ENCODE measurements around the gene CACNA1C.
A peak's percentile ranks its signal among the peaks of the same experiment; 100 is the strongest.
"Not testable (repeated sequence)": the region's sequence is repeated elsewhere in the genome, so short reads cannot be mapped to it uniquely, and the experiment has no call there.

The CACNA1C gene

DNA sequence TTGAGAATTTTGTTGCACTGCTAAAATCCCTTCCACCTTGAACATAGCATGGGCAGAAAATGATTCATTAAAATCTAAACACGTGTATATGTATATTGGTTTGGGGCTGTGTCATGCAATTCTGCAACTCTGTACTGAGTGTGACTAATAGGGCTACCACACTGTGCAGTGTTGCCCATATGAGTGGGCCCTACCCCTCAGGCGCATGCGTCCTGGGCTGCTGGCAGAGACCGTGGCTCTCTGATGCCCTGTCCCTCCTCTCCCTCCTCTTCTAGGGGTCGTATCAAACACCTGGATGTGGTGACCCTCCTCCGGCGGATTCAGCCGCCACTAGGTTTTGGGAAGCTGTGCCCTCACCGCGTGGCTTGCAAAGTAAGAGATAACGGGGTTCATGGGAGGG, 613.6 kb downstream of the CACNA1C start:
- no peak for DNase-seq

DNA sequence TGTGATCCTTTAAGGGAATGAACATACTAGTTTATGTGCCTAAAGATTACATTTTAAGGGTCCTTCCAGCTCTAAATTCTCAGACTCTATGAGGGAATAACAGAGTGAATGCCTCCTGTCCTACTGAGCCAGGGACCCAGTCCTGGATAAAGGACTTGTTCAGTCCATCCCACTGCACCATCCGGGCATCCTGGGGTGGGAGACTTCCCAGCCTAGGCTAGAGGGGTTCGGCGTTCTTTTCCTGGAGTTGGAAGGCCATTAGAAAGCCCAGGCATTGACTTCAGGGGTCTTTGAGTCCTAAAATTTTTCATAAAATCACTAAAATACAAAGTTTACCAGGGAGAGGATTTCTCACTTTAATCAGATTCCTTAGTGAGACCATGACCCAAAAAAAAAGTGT, 614.1 kb downstream of the CACNA1C start:
- DNase-seq = no peak

DNA sequence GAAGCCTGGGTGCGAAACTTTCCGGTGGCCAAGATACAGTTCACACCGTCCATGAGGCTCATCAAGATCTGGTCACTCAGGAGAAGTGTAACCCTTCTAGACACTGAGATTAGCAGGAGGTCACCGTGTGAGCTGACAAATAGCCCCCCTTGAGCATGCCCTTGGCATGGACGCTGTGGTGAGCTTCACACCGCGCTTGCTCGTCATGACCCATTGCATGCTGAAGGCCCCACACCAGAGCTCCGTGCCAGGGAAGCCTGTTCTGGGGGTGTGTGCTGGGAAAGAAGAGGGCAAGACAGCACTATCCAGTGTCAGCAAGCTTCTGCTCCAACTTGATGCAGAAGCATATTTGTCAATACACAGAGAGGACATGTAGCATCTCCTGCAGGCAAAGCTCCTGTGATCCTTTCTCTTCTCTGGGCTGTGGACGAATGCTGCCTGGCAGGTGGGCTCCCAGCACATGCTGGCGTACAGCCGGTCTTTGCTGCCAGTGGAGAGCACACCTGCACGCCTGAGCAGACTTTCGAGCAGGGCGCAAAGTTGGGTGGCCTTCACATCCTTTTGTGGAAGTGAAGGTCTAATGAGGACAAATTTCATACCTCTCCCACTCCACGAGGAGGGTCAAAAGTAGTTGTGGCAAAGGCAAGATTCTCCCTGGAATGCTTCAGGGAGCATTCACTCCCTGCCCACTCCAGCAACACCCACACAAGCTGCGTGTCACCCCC, 615.1 kb downstream of the CACNA1C start:
- no peak for DNase-seq

GRCh38 chr12:2668816-2669215, 616.0 kb downstream of the CACNA1C start:
- DNase-seq = no peak

DNA sequence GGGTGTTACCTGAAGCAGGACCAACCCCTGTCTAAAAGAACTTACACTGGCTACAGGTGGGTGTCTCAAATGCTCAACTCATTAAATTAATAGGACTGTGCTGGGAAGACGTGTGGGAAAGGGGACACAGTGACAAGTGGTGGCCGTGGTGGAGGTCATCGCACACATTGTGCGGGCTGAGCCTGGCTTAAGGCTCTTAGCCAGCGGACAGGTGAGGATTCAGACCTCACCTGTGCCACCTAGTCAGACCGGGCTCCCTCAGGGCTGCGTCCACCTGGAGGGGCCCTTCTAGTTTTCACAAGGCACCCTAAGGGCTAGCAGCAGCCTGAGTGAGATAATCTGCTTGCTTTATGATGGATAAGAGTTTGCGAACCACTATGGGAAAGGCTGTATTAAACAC, 616.8 kb downstream of the CACNA1C start:
- DNase-seq = no peak

DNA sequence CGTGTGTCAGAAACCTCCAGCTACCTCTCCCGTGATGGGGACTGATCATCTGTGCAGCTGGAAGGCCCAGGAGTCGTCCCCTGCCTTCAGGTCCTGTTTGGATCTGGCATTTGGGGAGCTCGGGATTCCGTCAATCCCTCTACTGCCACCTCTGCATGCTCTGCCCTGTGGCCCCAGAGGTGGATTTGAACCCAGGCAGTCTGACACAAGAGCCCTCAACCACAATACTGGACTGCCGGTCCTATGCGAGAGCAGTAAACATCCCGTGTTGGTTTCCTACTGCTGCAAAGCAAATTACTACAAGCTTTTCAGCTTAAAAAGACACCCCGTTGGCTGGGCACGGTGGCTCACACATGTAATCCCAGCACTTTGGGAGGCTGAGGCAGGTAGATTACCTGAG, 620.1 kb downstream of the CACNA1C start:
- DNase-seq = no peak

DNA sequence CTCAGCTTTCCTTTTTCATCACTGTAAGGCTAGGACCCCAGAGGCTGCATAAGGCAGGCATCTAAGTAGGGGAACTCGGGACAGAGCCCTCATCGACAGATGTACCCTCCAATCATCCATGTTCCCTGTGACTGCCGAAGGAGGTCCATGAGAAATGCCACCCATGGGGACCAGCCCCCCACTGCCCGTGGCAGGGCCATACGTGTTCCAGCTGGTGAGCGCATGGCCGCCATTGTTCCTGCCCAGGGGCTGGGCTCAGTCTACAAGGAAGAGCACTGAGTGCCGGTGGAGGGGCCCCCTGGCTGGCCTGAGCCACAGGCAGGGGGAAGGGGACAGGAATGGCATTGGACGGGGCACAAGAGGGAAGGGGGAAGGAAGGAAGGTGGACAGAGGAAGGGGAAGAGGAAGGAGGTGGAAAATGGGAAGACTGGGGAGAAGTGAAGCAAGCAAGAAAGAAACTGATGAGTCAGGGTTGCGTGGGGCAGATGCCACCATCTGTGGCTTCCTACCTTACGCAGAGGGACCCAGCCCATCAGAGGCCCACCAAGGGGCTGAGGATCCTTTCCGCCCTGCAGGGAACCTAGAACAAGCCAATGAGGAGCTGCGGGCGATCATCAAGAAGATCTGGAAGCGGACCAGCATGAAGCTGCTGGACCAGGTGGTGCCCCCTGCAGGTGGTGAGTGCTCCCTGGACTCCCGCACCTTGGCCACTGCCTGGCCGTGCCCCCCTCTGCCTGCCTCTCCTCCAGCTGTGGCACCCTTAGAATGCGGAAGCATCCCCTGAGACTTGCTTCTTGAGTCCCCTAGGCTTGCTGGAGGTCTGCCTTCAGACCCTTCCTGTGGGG, 621.4 kb downstream of the CACNA1C start:
- no peak for DNase-seq

DNA sequence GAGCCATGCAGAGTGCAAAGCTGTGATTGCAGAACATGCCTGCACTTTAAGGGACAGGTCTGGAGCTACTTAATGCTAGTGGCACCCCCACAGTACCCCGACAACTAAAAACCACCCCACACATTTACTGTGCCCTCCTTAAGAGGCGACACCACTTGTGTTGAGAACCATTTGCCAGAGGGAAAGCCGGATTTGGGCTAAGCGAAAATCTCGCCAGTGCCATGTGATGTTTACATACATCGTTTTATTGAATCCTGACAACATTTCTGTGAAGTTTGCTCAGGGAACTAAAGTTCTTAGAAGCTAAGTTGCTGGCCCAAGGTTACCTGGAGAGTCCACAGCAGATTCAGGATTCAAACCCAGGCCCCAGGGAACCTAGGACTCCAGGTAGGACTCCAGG, 623.0 kb downstream of the CACNA1C start:
- DNase-seq = no peak

DNA sequence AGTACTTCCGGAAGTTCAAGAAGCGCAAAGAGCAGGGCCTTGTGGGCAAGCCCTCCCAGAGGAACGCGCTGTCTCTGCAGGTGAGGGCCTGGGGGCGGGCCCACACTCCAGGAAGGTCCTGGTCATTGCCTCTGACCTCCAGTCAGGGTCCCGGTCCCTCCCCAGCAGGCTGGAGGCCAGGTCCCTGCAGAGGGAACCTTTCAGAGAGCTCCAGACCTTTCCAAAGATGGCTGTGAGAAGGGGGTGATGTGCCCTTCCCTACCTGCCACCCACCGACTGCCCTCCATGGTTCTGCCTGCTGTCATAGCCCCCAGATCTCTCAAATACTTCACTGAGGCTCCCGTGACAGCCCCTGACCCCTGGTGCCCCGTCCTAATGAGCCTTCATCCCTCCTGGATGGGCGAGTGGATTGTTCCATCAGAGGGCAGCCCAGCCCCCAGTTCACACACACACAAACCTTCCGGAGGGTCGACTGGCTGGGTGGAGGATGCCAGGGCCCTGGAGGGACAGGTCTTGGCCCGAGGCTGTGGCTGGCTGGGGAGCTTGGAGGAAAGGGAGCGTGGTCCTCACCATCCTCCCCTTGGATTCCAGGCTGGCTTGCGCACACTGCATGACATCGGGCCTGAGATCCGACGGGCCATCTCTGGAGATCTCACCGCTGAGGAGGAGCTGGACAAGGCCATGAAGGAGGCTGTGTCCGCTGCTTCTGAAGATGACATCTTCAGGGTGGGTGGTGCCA, 624.5 kb downstream of the CACNA1C start:
- DNase-seq = no peak

DNA sequence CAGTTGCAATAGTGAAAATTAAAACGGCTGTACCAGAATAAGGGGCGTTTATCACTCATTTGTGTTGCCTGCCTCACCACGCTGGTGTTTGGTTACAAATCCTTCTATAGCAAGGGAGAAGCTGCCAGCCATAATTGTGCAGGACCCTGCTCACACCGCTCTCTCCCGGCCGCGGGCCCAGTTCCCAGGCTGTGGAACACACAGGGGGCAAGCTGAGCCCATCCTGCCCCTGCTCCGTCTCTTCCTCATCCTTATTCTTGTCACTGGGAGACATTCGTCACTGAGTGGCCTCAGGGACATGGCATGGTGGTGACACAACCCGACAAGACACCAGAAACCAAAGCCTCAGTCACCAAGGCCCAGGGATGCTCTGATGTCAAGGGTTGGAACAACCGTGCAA, 625.6 kb downstream of the CACNA1C start:
- no peak for DNase-seq

DNA sequence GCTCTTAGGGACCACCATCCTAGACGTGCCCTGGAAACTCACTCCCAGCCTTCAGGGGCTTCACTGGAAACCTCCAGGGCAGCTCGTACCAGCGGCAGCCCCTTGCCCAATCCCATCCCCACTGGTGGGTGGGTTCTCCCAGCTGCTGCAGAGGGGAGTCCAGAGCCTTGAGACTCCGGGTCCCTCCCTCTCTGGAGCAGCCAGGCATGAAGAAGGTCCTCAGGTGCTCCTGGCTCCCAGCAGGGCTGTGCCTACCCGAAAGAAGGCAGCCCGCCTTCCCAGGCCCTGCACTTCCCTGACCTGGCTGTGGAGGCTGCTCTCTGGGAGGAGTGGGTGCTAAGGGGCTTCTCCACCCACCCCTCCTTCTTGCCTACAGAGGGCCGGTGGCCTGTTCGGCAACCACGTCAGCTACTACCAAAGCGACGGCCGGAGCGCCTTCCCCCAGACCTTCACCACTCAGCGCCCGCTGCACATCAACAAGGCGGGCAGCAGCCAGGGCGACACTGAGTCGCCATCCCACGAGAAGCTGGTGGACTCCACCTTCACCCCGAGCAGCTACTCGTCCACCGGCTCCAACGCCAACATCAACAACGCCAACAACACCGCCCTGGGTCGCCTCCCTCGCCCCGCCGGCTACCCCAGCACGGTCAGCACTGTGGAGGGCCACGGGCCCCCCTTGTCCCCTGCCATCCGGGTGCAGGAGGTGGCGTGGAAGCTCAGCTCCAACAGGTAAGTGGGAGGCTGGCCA, 626.5 kb downstream of the CACNA1C start:
- DNase-seq = no peak

DNA sequence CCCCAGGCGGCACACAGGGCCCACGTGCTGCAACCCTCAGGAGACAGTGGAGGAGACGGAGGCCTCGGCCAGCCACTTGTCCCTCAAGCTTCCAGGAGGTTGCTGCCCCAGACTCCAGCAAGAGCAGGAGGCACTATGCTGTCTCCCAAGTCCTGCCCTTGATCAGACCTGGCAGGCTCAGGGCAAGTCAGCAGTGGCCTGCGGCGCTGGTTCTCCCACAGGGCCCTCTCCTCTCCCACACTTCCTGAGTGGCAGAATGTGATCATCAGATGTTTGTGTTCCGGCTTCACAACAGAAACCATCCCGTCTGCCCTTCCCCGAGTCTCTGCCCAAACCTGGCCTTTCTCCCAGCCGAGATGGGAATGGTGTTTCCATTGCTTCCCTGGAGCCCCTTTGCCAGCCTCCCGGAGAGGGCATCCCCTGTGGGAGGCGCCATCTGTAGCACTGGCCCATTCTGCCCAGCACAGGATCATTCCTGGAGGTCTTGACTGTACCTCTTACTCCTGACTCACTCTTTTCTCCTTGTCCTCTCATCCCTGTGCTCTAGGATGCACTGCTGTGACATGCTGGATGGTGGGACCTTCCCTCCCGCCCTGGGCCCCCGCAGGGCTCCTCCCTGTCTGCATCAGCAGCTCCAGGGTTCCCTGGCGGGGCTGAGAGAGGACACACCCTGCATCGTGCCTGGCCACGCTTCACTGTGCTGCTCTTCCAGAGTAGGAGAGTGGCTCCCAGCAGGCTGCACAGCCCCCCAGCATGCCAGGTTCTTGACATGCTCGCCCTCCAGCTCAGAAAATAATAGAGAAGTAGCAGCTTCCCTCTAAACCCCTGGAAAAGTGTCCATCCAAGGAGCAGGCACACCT, 627.3 kb downstream of the CACNA1C start:
- DNase-seq = no peak

DNA sequence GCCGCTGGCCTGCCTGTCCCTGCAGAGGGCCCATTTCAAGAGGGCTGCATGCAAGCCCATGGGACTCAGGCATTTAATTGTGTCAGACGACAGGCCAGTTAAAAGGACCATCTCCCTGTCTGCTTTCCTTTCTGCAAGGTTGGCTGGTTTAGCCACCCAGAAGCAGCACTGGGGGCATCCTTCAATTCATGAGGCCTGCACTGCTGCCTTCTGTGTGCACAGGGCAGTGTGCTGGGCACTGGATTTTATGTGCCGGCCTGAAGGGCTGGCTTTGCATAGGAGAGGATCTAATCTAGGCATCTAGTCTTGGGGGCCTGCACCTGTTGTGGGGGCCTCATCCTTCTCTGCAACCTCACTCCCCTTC, 627.9 kb downstream of the CACNA1C start:
- DNase-seq = no peak

DNA sequence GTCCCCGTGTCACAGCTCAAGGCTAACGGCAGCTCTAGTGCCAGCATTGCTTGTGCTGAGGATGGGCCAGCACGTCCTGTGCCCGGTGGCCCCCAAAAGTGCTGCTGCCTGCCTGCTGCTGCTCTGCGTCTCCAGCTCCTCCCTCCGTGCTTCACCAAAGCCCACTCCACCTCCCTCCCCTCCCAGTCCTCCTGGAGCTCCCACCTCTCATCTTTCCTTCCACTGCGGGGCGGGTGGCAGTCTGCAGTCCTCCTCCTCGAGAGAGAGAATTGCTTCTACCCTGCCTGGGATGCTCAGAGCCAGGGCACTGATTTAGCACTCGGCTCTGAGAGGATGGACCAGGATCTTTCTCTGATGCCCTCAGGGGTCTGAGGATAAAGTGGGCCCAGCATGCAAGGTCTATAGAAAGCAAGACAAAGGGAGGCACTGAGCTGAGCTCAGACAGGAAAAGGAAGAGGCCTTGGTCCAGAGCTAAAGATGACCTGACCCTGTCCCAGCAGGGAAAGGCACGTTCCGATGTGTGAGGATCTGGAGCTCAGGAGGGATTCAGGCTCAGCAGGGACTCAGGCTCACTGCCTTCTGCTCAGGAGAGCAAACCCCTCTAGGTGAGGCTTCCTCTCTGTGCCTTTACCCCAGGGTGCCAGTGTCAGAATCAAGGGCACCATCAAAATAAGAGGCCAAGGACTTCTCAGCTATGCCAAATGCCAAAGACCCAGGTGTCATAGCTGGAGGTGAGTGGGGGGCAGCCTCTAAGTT, 628.8 kb downstream of the CACNA1C start:
- no peak for DNase-seq

GRCh38 chr12:2682296-2683251, 629.8 kb downstream of the CACNA1C start:
- DNase-seq = peak; percentile 48 to 70

DNA sequence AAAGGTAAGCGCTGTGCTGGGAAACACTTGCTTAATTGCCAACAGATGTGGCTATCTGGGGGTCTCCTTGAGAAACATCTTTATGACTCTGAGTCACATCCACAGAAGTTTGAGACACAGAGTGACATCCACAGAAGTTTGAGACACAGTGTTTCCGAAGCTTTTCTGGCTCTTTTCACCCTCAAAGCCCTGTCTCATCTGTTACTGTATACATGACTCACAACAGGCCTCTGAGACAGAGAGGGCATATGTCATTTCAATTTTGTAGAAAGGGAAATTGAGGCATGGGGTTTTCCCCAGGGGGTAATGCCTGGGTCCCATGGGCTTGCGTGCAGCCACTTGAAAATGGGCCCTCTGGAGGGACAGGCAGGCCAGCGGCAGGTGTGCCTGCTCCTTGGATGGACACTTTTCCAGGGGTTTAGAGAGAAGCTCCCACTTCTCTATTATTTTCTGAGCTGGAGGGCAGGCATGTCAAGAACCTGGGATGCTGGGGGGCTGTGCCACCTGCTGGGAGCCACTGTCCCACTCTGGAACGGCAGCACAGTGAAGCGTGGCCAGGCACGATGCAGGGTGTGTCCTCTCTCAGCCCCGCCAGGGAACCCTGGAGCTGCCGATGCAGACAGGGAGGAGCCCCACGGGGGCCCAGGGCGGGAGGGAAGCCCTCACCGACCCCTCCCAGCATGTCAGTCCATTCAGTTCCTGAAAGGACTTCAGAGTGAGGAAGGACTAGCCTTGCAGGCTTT, 630.7 kb downstream of the CACNA1C start:
- DNase-seq = no peak

- not testable (repeated sequence) for DNase-seq
These were observed 631.2 kb downstream of the CACNA1C start for GRCh38 chr12:2684026-2684325.

GRCh38 chr12:2685620-2686279, 633.0 kb downstream of the CACNA1C start:
- not testable (repeated sequence) for DNase-seq

- DNase-seq = no peak
These were observed 633.5 kb downstream of the CACNA1C start for GRCh38 chr12:2686280-2686646.

All from CD4-positive, alpha-beta T cell treated with Interleukin-1 beta for 1 hour (primary cell).